Measurements from ENCODE around the gene SULF2. TPM values are rescaled to one million over a fixed set of nuclear protein-coding genes. Genes with fewer than 3 reads are reported as not detected.

SULF2 gene
- total and polyA plus RNA-seq, 2 donors (not counting 1 experiment from before 2014, with no cell fraction given) = 1.2 to 1.7 TPM

GRCh38 chr20:47703748-47704147 is 81.5 kb downstream of the SULF2 start:
- H3K27me3 ChIP-seq (replicated peaks in 1 of 4; ENCODE audit: control extremely low read depth in 1 of 4, control insufficient read depth in 3 of 4, insufficient read depth in 4 of 4, low read length in 3 of 4) = no peaks in the 10 kb centered on the region
- ChIA-PET CTCF (no interaction called here), POLR2A (no interaction called here)
- ATAC-seq (ENCODE audit: low read depth) = no peak
- no peaks in the 10 kb centered on the region for H3K79me2 ChIP-seq (ENCODE audit: control insufficient read depth, insufficient read depth, low read length)
- peaks cover 18% of the 10 kb centered on the region for H3K27me3 Mint-ChIP-seq
- H3K4me1 Mint-ChIP-seq = peaks cover 14% of the 10 kb centered on the region
- intact Hi-C loops (cut with micrococcal nuclease) = no loop called here
- H3K9me3 ChIP-seq (ENCODE audit: control extremely low read depth in 1 of 3, control insufficient read depth in 2 of 3, insufficient read depth in 1 of 3, low read length in 2 of 3) = no peaks in the 10 kb centered on the region
- H3K9ac ChIP-seq (ENCODE audit: low read length) = no peak overlapping the region
- H3K4me1 ChIP-seq (ENCODE audit: control insufficient read depth in 2 of 2, insufficient read depth in 2 of 2, low read length in 2 of 2) = peaks cover 9 to 10% of the 10 kb centered on the region in 2 donors
- no peak overlapping the region for H3K27ac Mint-ChIP-seq
- no peak overlapping the region for H3K4me3 Mint-ChIP-seq
- no peak for TF ChIP-seq CTCF (IDR thresholded peaks at IDR 0.05)
- TF ChIP-seq EZH2 (IDR thresholded peaks at IDR 0.05; ENCODE audit: borderline replicate concordance, insufficient read depth, low read depth, low read length, poor library complexity, severe bottlenecking) = no peak
- WGBS (ENCODE audit: insufficient coverage) = 100% methylated on average over 1 of the region's 5 CpGs
- no peaks in the 10 kb centered on the region for H3K36me3 ChIP-seq (replicated peaks in 1 of 2; ENCODE audit: control extremely low read depth in 1 of 2, control insufficient read depth in 1 of 2, extremely low read depth in 1 of 2, insufficient read depth in 2 of 2, low read length in 1 of 2)
- no peak overlapping the region for H3K27ac ChIP-seq (ENCODE audit: low read length in 2 of 2)
- no peaks in the 10 kb centered on the region for H3K9me3 Mint-ChIP-seq (ENCODE audit: insufficient read depth)
- no peak overlapping the region for H3K4me3 ChIP-seq (ENCODE audit: control extremely low read depth in 1 of 5, extremely low read depth in 1 of 5, insufficient read depth in 1 of 5, low read depth in 2 of 5, low read length in 4 of 5)
- H3K4me2 ChIP-seq (replicated peaks; ENCODE audit: low read depth, low read length, poor library complexity, severe bottlenecking) = no peak overlapping the region
- no peaks in the 10 kb centered on the region for H4K20me1 ChIP-seq (ENCODE audit: control insufficient read depth, insufficient read depth, low read length, poor library complexity, severe bottlenecking)
- DNase-seq = no peak
- no peak overlapping the region for H2AFZ ChIP-seq (ENCODE audit: insufficient read depth, low read depth, low read length, poor library complexity, severe bottlenecking)

- Histone ChIP-seq H3K9ac (ENCODE audit: low read length) (no peak overlapping the region), H4K20me1 (ENCODE audit: control insufficient read depth, insufficient read depth, low read length, poor library complexity, severe bottlenecking) (no peaks in the 10 kb centered on the region), H3K4me2 (replicated peaks; ENCODE audit: low read depth, low read length, poor library complexity, severe bottlenecking) (no peak overlapping the region), H3K9me3 (ENCODE audit: control extremely low read depth in 1 of 3, control insufficient read depth in 2 of 3, insufficient read depth in 1 of 3, low read length in 2 of 3) (peaks cover 0 to 6% (median 0%) of the 10 kb centered on the region in 3 donors), H3K27me3 (replicated peaks in 1 of 4; ENCODE audit: control extremely low read depth in 1 of 4, control insufficient read depth in 3 of 4, insufficient read depth in 4 of 4, low read length in 3 of 4) (no peaks in the 10 kb centered on the region), H2AFZ (ENCODE audit: insufficient read depth, low read depth, low read length, poor library complexity, severe bottlenecking) (no peak overlapping the region), H3K4me1 (ENCODE audit: control insufficient read depth in 2 of 2, insufficient read depth in 2 of 2, low read length in 2 of 2) (no peaks in the 10 kb centered on the region), H3K4me3 (ENCODE audit: control extremely low read depth in 1 of 5, extremely low read depth in 1 of 5, insufficient read depth in 1 of 5, low read depth in 2 of 5, low read length in 4 of 5) (no peak overlapping the region), H3K27ac (ENCODE audit: low read length in 2 of 2) (no peak overlapping the region), H3K36me3 (replicated peaks in 1 of 2; ENCODE audit: control extremely low read depth in 1 of 2, control insufficient read depth in 1 of 2, extremely low read depth in 1 of 2, insufficient read depth in 2 of 2, low read length in 1 of 2) (no peaks in the 10 kb centered on the region), H3K79me2 (ENCODE audit: control insufficient read depth, insufficient read depth, low read length) (no peaks in the 10 kb centered on the region)
- POLR2A ChIA-PET = no interaction called here
- H3K4me1 Mint-ChIP-seq = peaks cover 1% of the 10 kb centered on the region
- no peak overlapping the region for H3K27ac Mint-ChIP-seq
- no peak overlapping the region for H3K4me3 Mint-ChIP-seq
- DNase-seq = no peak
- peaks cover 18% of the 10 kb centered on the region for H3K27me3 Mint-ChIP-seq
- TF ChIP-seq EZH2 (IDR thresholded peaks at IDR 0.05; ENCODE audit: borderline replicate concordance, insufficient read depth, low read depth, low read length, poor library complexity, severe bottlenecking) = no peak
- TF ChIP-seq CTCF (IDR thresholded peaks at IDR 0.05) = no peak
- no peak for ATAC-seq (ENCODE audit: low read depth)
- CTCF ChIA-PET = no interaction called here
- 92% methylated on average over 6 of the region's 15 CpGs for WGBS (ENCODE audit: insufficient coverage)
- intact Hi-C loops (cut with micrococcal nuclease) = no loop called here
- H3K9me3 Mint-ChIP-seq (ENCODE audit: insufficient read depth) = no peaks in the 10 kb centered on the region
Observed at GRCh38 chr20:47701612-47702011, 83.7 kb downstream of the SULF2 start.
